Measurements from ENCODE around the gene STAB1. TPM values are rescaled to one million over a fixed set of nuclear protein-coding genes. Genes with fewer than 3 reads are reported as not detected.

STAB1 gene
- total RNA-seq, 4 donors from 2014 or later, result 76.2 to 167 (median 95.8) TPM

DNA sequence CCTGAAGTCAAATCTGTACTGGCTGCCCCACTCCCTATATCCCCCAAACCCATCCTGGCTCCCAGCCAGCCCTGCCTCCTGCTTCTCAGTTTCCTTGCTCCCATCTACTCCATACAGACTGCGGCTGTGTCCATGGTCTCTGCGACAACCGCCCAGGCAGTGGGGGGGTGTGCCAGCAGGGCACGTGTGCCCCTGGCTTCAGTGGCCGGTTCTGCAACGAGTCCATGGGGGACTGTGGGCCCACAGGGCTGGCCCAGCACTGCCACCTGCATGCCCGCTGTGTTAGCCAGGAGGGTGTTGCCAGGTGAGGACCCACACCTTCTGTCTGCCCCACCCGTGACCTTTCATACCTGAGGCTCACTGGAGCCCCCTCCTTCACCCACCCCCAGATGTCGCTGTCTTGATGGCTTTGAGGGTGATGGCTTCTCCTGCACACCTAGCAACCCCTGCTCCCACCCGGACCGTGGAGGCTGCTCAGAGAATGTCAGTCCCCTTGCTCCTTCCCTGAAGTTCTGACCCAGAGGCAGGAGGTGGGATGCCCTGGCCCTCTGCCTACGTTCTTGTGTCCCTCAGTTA, 14.7 kb downstream of the STAB1 start:
- WGBS, 2 donors (ENCODE audit: low coverage in 1 of 2), result 33 to 50% methylated on average over 1 of the region's 12 CpGs

DNA sequence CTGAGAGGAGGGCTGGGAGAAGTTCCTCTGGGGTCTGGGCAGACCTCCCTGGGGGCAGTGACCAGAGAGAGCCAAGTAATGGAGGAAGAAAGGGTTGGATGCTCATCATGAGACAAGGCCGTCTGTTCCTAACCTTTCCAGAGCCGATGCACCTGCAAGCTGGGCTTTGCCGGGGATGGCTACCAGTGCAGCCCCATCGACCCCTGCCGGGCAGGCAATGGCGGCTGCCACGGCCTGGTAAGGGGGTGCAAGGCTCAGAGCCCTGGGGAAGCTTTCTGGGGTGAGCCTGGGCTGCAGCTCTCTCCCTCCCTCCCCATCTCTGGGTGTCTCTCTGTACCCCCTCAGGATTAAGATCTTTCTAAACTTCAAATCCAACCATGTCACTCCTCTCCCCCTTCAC, 16.4 kb downstream of the STAB1 start:
- Histone ChIP-seq H3K27me3 (no peaks in the 10 kb centered on the region), H3K36me3 (peaks cover 0 to 32% of the 10 kb centered on the region in 2 donors), H3K4me3 (no peak overlapping the region), H3K9me3 (no peaks in the 10 kb centered on the region), H3K4me1 (no peaks in the 10 kb centered on the region), H3K27ac (no peak overlapping the region)
- TF ChIP-seq POLR2A (IDR thresholded peaks at IDR 0.05), result no peak
- TF ChIP-seq CTCF (IDR thresholded peaks at IDR 0.05), result no peak
- TF ChIP-seq POLR2AphosphoS5 (IDR thresholded peaks at IDR 0.05), result no peak
- no peak for TF ChIP-seq EP300 (IDR thresholded peaks at IDR 0.05)
- ATAC-seq, result no peak
- WGBS, 2 donors (ENCODE audit: low coverage in 1 of 2), result 54% methylated on average over 5 of the region's 7 CpGs; no CpG with 5 or more reads in 1 of the 2 donors

More for the DNA sequence above, 14.7 kb downstream of the STAB1 start:
- Histone ChIP-seq H3K27ac (no peak overlapping the region), H3K4me3 (no peak overlapping the region), H3K36me3 (peaks cover 0 to 39% of the 10 kb centered on the region in 2 donors), H3K27me3 (no peaks in the 10 kb centered on the region), H3K4me1 (no peaks in the 10 kb centered on the region), H3K9me3 (no peaks in the 10 kb centered on the region)
- TF ChIP-seq POLR2A (IDR thresholded peaks at IDR 0.05) (no peak), EP300 (IDR thresholded peaks at IDR 0.05) (no peak), CTCF (IDR thresholded peaks at IDR 0.05) (no peak), POLR2AphosphoS5 (IDR thresholded peaks at IDR 0.05) (no peak)
- ATAC-seq, result no peak

- Histone ChIP-seq H3K4me3 (no peak overlapping the region), H3K4me1 (no peaks in the 10 kb centered on the region), H3K9me3 (no peaks in the 10 kb centered on the region), H3K27me3 (no peaks in the 10 kb centered on the region), H3K36me3 (peaks cover 0 to 32% of the 10 kb centered on the region in 2 donors), H3K27ac (no peak overlapping the region)
- ATAC-seq, result no peak
- TF ChIP-seq POLR2A (IDR thresholded peaks at IDR 0.05) (no peak), EP300 (IDR thresholded peaks at IDR 0.05) (no peak), POLR2AphosphoS5 (IDR thresholded peaks at IDR 0.05) (no peak), CTCF (IDR thresholded peaks at IDR 0.05) (no peak)
- WGBS, 2 donors (ENCODE audit: low coverage in 1 of 2), result 20% methylated on average over 1 of the region's 8 CpGs; no CpG with 5 or more reads in 1 of the 2 donors
These were observed 17.0 kb downstream of the STAB1 start for GRCh38 chr3:52512105-52512504.

- WGBS, 2 donors (ENCODE audit: low coverage in 1 of 2), result no CpG with 5 or more reads among the region's 17 CpGs
- Histone ChIP-seq H3K36me3 (peaks cover 0 to 32% of the 10 kb centered on the region in 2 donors), H3K4me1 (no peaks in the 10 kb centered on the region), H3K27ac (no peak overlapping the region), H3K9me3 (no peaks in the 10 kb centered on the region), H3K4me3 (no peak overlapping the region), H3K27me3 (no peaks in the 10 kb centered on the region)
- no peak for ATAC-seq
- no peak for TF ChIP-seq CTCF (IDR thresholded peaks at IDR 0.05)
- no peak for TF ChIP-seq POLR2A (IDR thresholded peaks at IDR 0.05)
- TF ChIP-seq POLR2AphosphoS5 (IDR thresholded peaks at IDR 0.05), result no peak
- no peak for TF ChIP-seq EP300 (IDR thresholded peaks at IDR 0.05)
These were observed 17.6 kb downstream of the STAB1 start for GRCh38 chr3:52512727-52513126.

- H3K4me1 ChIP-seq, result no peaks in the 10 kb centered on the region
- no CpG with 5 or more reads among the region's 7 CpGs for whole genome bisulfite sequencing, 2 donors (ENCODE audit: low coverage in 1 of 2)
- H3K9me3 ChIP-seq, result no peaks in the 10 kb centered on the region
- no peak overlapping the region for H3K4me3 ChIP-seq
- TF ChIP-seq EP300 (IDR thresholded peaks at IDR 0.05), result no peak
- no peak for TF ChIP-seq CTCF (IDR thresholded peaks at IDR 0.05)
- no peak overlapping the region for H3K27ac ChIP-seq
- H3K36me3 ChIP-seq, result peaks cover 0 to 28% of the 10 kb centered on the region in 2 donors
- H3K27me3 ChIP-seq, result no peaks in the 10 kb centered on the region
- no peak for ATAC-seq
These were observed 18.1 kb downstream of the STAB1 start for GRCh38 chr3:52513281-52513680.
